C4-2B (cell line): ENCODE results near the gene SRSF4.

Source experiments
- ZFX ChIP-seq: fragments of 450-650 bp; IDR thresholded peaks from 2 replicates; pipeline ENCODE4 v1.6.1; 2017
- TF ChIP-seq, protein P1 (sequence below): fragments of 450-650 bp; conservative IDR thresholded peaks from 2 replicates; pipeline ENCODE4 v1.5.1; 2017; ENCODE audit warnings: mild to moderate bottlenecking

DNA sequence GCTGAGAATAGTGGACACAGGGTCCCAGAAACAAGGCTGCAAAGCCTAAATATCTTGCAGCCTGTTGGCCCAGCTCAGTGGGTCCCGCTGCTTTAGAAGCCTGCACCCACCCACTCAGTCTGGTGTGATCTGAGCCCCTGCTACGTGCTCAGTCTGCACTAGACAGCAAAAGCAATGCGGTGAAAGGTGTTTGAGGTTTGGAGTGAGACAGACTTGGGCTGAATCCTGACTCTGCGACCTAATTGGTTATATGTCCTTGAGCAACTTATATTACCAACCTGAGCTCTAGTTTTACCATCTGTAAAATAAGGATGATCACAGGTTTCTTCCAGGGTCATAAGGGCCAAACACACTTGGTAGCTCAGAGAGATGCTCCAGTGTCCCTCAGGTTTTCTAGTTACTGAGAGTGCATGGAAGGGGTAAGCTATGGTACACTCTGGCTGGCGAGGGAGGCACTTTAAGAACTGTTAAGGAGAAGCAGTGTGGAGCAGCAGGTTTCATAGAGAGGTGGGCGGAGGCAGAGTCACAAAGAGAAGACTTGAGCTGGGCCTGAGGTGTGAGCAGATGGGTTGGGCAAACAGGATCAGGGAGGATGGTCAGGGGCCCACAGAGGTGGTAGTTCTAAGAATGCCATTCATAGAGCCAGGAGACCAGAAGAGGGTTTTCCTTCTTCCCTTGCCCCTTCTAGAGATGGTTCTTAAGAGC, 68.1 kb downstream of the SRSF4 start:
- TF ChIP-seq, protein P1, sequence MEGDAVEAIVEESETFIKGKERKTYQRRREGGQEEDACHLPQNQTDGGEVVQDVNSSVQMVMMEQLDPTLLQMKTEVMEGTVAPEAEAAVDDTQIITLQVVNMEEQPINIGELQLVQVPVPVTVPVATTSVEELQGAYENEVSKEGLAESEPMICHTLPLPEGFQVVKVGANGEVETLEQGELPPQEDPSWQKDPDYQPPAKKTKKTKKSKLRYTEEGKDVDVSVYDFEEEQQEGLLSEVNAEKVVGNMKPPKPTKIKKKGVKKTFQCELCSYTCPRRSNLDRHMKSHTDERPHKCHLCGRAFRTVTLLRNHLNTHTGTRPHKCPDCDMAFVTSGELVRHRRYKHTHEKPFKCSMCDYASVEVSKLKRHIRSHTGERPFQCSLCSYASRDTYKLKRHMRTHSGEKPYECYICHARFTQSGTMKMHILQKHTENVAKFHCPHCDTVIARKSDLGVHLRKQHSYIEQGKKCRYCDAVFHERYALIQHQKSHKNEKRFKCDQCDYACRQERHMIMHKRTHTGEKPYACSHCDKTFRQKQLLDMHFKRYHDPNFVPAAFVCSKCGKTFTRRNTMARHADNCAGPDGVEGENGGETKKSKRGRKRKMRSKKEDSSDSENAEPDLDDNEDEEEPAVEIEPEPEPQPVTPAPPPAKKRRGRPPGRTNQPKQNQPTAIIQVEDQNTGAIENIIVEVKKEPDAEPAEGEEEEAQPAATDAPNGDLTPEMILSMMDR = no peak
- TF ChIP-seq ZFX = no peak
